H9 (cell line): ENCODE measurements around the gene PAPOLA. TPM values are rescaled to one million over a fixed set of nuclear protein-coding genes. Genes with fewer than 3 reads are reported as not detected.
A peak's percentile ranks its signal among the peaks of the same experiment; 100 is the strongest.

Experiments
- DNase-seq: peaks from one replicate; pipeline ENCODE4 v3.0.0-alpha.2; 2017
- H2AFZ ChIP-seq: one replicate; pipeline ENCODE4 v1.6.1; 2013; ENCODE audit warnings: mild to moderate bottlenecking, low read length, control low read depth, moderate library complexity
- H2AK5ac ChIP-seq: 2 replicates; pipeline ENCODE4 v1.6.1; 2013; ENCODE audit warnings: low read length, control low read depth, mixed read lengths; ENCODE audit not compliant: insufficient read length
- H2BK120ac ChIP-seq: one replicate; pipeline ENCODE4 v1.6.1; 2013; ENCODE audit warnings: low read depth, mild to moderate bottlenecking, low read length, control low read depth, inconsistent platforms; ENCODE audit not compliant: poor library complexity, severe bottlenecking
- H2BK12ac ChIP-seq: 2 replicates; pipeline ENCODE4 v1.6.1; 2013; ENCODE audit warnings: low read length, control low read depth, mixed read lengths, low read depth; ENCODE audit not compliant: insufficient read length
- H2BK15ac ChIP-seq: 2 replicates; pipeline ENCODE4 v1.6.1; 2013; ENCODE audit warnings: low read depth, low read length, control low read depth
- H2BK20ac ChIP-seq: one replicate; pipeline ENCODE4 v1.6.1; 2013; ENCODE audit warnings: low read depth, mild to moderate bottlenecking, low read length, control low read depth, inconsistent platforms; ENCODE audit not compliant: poor library complexity, severe bottlenecking
- H2BK5ac ChIP-seq: 2 replicates; pipeline ENCODE4 v1.6.1; 2013; ENCODE audit warnings: low read length, control low read depth, mixed read lengths; ENCODE audit not compliant: insufficient read length
- H3K14ac ChIP-seq: 2 replicates; pipeline ENCODE4 v1.6.1; 2013; ENCODE audit warnings: low read length, control low read depth; ENCODE audit not compliant: insufficient read depth
- H3K18ac ChIP-seq: 2 replicates; pipeline ENCODE4 v1.6.1; 2013; ENCODE audit warnings: low read depth, mild to moderate bottlenecking, mixed read lengths, low read length, control low read depth; ENCODE audit not compliant: insufficient read length
- H3K23ac ChIP-seq: 2 replicates; pipeline ENCODE4 v1.6.1; 2013; ENCODE audit warnings: low read length, control low read depth, mixed read lengths, low read depth; ENCODE audit not compliant: insufficient read length
- H3K23me2 ChIP-seq: 2 replicates; pipeline ENCODE4 v1.6.1; 2013; ENCODE audit warnings: low read depth, mild to moderate bottlenecking, mixed read lengths, low read length, control low read depth; ENCODE audit not compliant: insufficient read length, poor library complexity, severe bottlenecking
- H3K27ac ChIP-seq: 2 replicates; pipeline ENCODE4 v1.5.1; 2013; ENCODE audit warnings: low read length, control low read depth, mixed read lengths, low read depth; ENCODE audit not compliant: insufficient read length
- H3K27me3 ChIP-seq: 2 replicates; pipeline ENCODE4 v1.6.1; 2013; ENCODE audit warnings: low read length, control low read depth, inconsistent platforms; ENCODE audit not compliant: insufficient read depth
- H3K4ac ChIP-seq: 2 replicates; pipeline ENCODE4 v1.6.1; 2013; ENCODE audit warnings: low read depth, mild to moderate bottlenecking, control low read depth, inconsistent platforms, low read length, moderate library complexity
- H3K4me1 ChIP-seq: 2 replicates; pipeline ENCODE4 v1.6.1; 2013; ENCODE audit warnings: low read length, control low read depth, inconsistent platforms; ENCODE audit not compliant: insufficient read depth
- H3K4me2 ChIP-seq: 2 replicates; pipeline ENCODE4 v1.6.1; 2013; ENCODE audit warnings: low read length, control low read depth, mixed read lengths; ENCODE audit not compliant: insufficient read length, insufficient read depth
- H3K56ac ChIP-seq: 2 replicates; pipeline ENCODE4 v1.6.1; 2013; ENCODE audit warnings: low read depth, mild to moderate bottlenecking, mixed read lengths, low read length, control low read depth; ENCODE audit not compliant: insufficient read length
- H3K79me1 ChIP-seq: 2 replicates; pipeline ENCODE4 v1.6.1; 2013; ENCODE audit warnings: low read depth, mild to moderate bottlenecking, moderate library complexity, low read length, control low read depth, inconsistent platforms; ENCODE audit not compliant: insufficient read depth, poor library complexity, severe bottlenecking
- H3K79me2 ChIP-seq: 2 replicates; pipeline ENCODE4 v1.6.1; 2013; ENCODE audit warnings: low read length, control low read depth, inconsistent platforms; ENCODE audit not compliant: insufficient read depth
- H3K9ac ChIP-seq: 2 replicates; pipeline ENCODE4 v1.6.1; 2013; ENCODE audit warnings: low read length, control low read depth, mixed read lengths; ENCODE audit not compliant: insufficient read length; ENCODE audit errors: extremely low read depth
- H3K9me3 ChIP-seq: one replicate; pipeline ENCODE4 v1.6.1; 2013; ENCODE audit warnings: low read depth, low read length, inconsistent platforms; ENCODE audit not compliant: control insufficient read depth
- H3T11ph ChIP-seq: one replicate; pipeline ENCODE4 v1.6.1; 2013; ENCODE audit warnings: mild to moderate bottlenecking, low read length, control low read depth, inconsistent platforms
- H4K20me1 ChIP-seq: one replicate; pipeline ENCODE4 v1.6.1; 2013; ENCODE audit not compliant: control insufficient read depth, insufficient read length, insufficient read depth
- H4K5ac ChIP-seq: 2 replicates; pipeline ENCODE4 v1.6.1; 2013; ENCODE audit warnings: low read depth, mild to moderate bottlenecking, mixed read lengths, low read length, control low read depth; ENCODE audit not compliant: insufficient read length
- H4K8ac ChIP-seq: replicated peaks from 2 replicates; pipeline ENCODE4 v1.6.1; 2013; ENCODE audit warnings: low read length, control low read depth, mixed read lengths, low read depth; ENCODE audit not compliant: insufficient read length
- H4K91ac ChIP-seq: 2 replicates; pipeline ENCODE4 v1.6.1; 2013; ENCODE audit warnings: low read depth, mild to moderate bottlenecking, moderate library complexity, mixed read lengths, low read length, control low read depth; ENCODE audit not compliant: insufficient read length
- H3K27ac Mint-ChIP-seq, 3 experiments: 2 replicates in 2 of 3; 3 replicates in 1 of 3; pipeline ENCODE4 v1.8.0; 2020 to 2021; ENCODE audit warnings: mixed read lengths in 3 of 3, mild to moderate bottlenecking in 1 of 3, moderate library complexity in 1 of 3
- H3K27me3 Mint-ChIP-seq: 2 replicates; pipeline ENCODE4 v1.8.0; 2021; ENCODE audit warnings: low read depth, mild to moderate bottlenecking, moderate library complexity, mixed read lengths
- H3K36me3 Mint-ChIP-seq, 3 experiments: 2 replicates in 2 of 3; 3 replicates in 1 of 3; pipeline ENCODE4 v1.8.0; 2020 to 2021; ENCODE audit warnings: low read depth in 3 of 3, mixed read lengths in 3 of 3; ENCODE audit not compliant: insufficient read depth in 1 of 3
- H3K4me1 Mint-ChIP-seq, 2 experiments: 2 replicates each; pipeline ENCODE4 v1.8.0; 2020; ENCODE audit warnings: mixed read lengths in 2 of 2
- H3K4me3 Mint-ChIP-seq, 2 experiments: 2 replicates in 1 of 2; 3 replicates in 1 of 2; pipeline ENCODE4 v1.8.0; 2020 to 2021; ENCODE audit warnings: mild to moderate bottlenecking in 2 of 2, mixed read lengths in 2 of 2, moderate library complexity in 1 of 2
- H3K9me3 Mint-ChIP-seq, 2 experiments: 2 replicates in 1 of 2; 3 replicates in 1 of 2; pipeline ENCODE4 v1.8.0; 2020; ENCODE audit warnings: mild to moderate bottlenecking in 2 of 2, mixed read lengths in 2 of 2, moderate library complexity in 1 of 2
- WGBS: extraction: QIAGEN DNeasy Blood & Tissue Kit; methylation state at CpG from one replicate; pipeline ENCODE4 v1.1.7; 2013; ENCODE audit warnings: missing lambda C conversion rate, low lambda C conversion rate, mixed read lengths; ENCODE audit not compliant: insufficient read length; ENCODE audit errors: extremely low coverage; 5-methylcytosine and 5-hydroxymethylcytosine counted together
- total RNA-seq: library from RNA; stranded (reverse); gene quantifications from 2 replicates; pipeline ENCODE4 v1.2.1, GENCODE V29; 2021
- TF ChIP-seq, protein P1 (sequence below): fragments of 200-600 bp; sonication (generic); conservative IDR thresholded peaks from 3 replicates; pipeline ENCODE4 v1.8.0; 2021; ENCODE audit warnings: antibody characterized with exemption, mild to moderate bottlenecking

PAPOLA gene
- total RNA-seq, 1 experiment from 2014 or later: 188 TPM

DNA sequence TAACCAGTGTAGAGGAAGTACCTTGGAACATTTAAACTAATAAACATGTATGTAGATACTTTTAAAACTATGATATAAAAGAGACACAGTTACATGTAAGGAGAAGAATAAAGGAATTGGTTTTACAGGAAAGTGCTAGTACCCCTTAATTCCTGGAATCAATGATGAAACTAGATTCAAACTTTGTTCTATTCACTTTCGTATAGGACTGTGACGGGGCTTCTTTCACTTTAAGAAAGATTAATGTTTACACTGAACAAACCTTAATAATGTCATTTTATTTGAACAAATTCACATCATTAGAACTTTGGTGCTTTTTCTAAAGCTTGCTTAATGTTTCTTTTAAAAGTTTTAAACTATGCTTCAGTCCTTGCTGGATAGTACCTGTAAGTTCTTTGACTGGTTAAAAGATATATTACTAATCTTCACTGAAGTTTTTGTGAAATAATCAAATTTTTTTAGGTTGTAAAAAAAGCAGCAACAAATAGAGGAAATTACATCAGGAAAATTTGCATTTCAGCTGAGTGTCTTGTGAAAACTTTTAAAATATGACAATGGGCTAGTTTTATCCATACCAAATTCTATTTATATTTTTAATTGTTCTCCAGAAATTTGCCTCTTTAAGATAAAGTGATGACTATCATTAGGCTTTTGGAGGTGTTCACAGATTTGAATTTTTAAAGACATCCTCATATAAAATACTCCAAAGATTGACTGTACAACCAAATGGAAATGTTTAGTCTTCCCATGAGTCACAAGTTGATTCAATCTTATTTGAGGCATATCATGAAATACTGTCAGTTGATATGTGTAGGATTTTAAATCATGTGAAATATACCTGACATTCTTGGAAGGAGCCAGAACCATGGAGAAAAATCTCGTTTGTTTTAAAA, 36.2 kb downstream of the PAPOLA start:
- H3K79me2 ChIP-seq: no peaks in the 10 kb centered on the region
- H2BK12ac ChIP-seq: no peak overlapping the region
- H2AFZ ChIP-seq: no peak overlapping the region
- no peak overlapping the region for H3K27ac ChIP-seq
- H3K4me1 Mint-ChIP-seq: no peaks in the 10 kb centered on the region
- no CpG with 5 or more reads among the region's 3 CpGs for WGBS
- no peak overlapping the region for H3K4me2 ChIP-seq
- DNase-seq: no peak
- no peaks in the 10 kb centered on the region for H4K20me1 ChIP-seq
- no peak overlapping the region for H2BK5ac ChIP-seq
- no peak overlapping the region for H3K14ac ChIP-seq
- H3K18ac ChIP-seq: no peak overlapping the region
- no peak overlapping the region for H3K9ac ChIP-seq
- no peak overlapping the region for H4K91ac ChIP-seq
- no peak overlapping the region for H2BK15ac ChIP-seq
- H3K36me3 Mint-ChIP-seq: peaks cover 5 to 32% (median 27%) of the 10 kb centered on the region in 3 experiments; a peak in 6 of 7 replicates
- H3K23me2 ChIP-seq: no peaks in the 10 kb centered on the region
- H3T11ph ChIP-seq: no peak overlapping the region
- no peak overlapping the region for H3K23ac ChIP-seq
- no peaks in the 10 kb centered on the region for H3K27me3 Mint-ChIP-seq
- peak overlapping the region in 1 of 3 experiments; percentile 44; a peak in 2 of 7 replicates for H3K27ac Mint-ChIP-seq
- no peak overlapping the region for H3K56ac ChIP-seq
- H3K27me3 ChIP-seq: no peaks in the 10 kb centered on the region
- H2BK20ac ChIP-seq: no peak overlapping the region
- H4K8ac ChIP-seq: no peak overlapping the region
- H4K5ac ChIP-seq: no peak overlapping the region
- no peaks in the 10 kb centered on the region for H3K9me3 ChIP-seq
- H3K9me3 Mint-ChIP-seq: no peaks in the 10 kb centered on the region
- no peak overlapping the region for H2BK120ac ChIP-seq
- TF ChIP-seq, protein P1, sequence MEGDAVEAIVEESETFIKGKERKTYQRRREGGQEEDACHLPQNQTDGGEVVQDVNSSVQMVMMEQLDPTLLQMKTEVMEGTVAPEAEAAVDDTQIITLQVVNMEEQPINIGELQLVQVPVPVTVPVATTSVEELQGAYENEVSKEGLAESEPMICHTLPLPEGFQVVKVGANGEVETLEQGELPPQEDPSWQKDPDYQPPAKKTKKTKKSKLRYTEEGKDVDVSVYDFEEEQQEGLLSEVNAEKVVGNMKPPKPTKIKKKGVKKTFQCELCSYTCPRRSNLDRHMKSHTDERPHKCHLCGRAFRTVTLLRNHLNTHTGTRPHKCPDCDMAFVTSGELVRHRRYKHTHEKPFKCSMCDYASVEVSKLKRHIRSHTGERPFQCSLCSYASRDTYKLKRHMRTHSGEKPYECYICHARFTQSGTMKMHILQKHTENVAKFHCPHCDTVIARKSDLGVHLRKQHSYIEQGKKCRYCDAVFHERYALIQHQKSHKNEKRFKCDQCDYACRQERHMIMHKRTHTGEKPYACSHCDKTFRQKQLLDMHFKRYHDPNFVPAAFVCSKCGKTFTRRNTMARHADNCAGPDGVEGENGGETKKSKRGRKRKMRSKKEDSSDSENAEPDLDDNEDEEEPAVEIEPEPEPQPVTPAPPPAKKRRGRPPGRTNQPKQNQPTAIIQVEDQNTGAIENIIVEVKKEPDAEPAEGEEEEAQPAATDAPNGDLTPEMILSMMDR: no peak
- H3K79me1 ChIP-seq: no peaks in the 10 kb centered on the region
- no peak overlapping the region for H3K4ac ChIP-seq
- H3K4me3 Mint-ChIP-seq: no peak overlapping the region
- H2AK5ac ChIP-seq: no peak overlapping the region
- no peaks in the 10 kb centered on the region for H3K4me1 ChIP-seq
